A549 (cell line): ENCODE data around the gene RHBDD3. TPM values are rescaled to one million over a fixed set of nuclear protein-coding genes. Genes with fewer than 3 reads are reported as not detected.

Experiments used
- ATAC-seq, 2 experiments: fragments of 200-7000 bp in 1 of 2; fragments of >200 bp in 1 of 2; cut with Nextera tagmentation in 1 of 2; cut with Tn5 transposase in 1 of 2; 3 replicates each; pipeline versions ENCODE4 v1.8.0 to v1.9.1; 2018 to 2020; ENCODE audit warnings: mild to moderate bottlenecking in 1 of 2, moderate library complexity in 1 of 2
- CTCF ChIA-PET: fragments of 300-600 bp; sonication (Branson Sonifier 250); formaldehyde crosslinking; extraction: SDS; loops from one replicate; lab custom pipeline; 2021; ENCODE audit warnings: antibody characterized with exemption, inconsistent platforms; lab: Yijun Ruan, JAX
- POLR2A ChIA-PET: fragments of 350-600 bp; formaldehyde crosslinking; extraction: SDS; loops from one replicate; lab custom pipeline; 2021; ENCODE audit warnings: antibody characterized with exemption, inconsistent platforms; lab: Yijun Ruan, JAX
- DNase-seq, 2 experiments: peaks; one replicate each; pipeline versions ENCODE4 v3.0.0 to v3.0.0-alpha.2; 2011 to 2016; ENCODE audit warnings: low read depth in 1 of 2, low spot score in 1 of 2
- FAIRE-seq: peaks from 2 replicates; lab custom pipeline; 2011; peaks lifted over from hg19 to GRCh38; lab: Jason Lieb, UNC
- H3K27ac ChIP-seq, 2 experiments: fragments of >200 bp; sonication (Bioruptor Twin); formaldehyde crosslinking; 3 replicates each; pipeline ENCODE4 v1.5.1; 2016 to 2017
- H3K4me1 ChIP-seq: fragments of >200 bp; sonication (Bioruptor Twin); formaldehyde crosslinking; 3 replicates; pipeline ENCODE4 v1.6.1; 2016
- H3K4me2 ChIP-seq: fragments of >200 bp; sonication (Bioruptor Twin); formaldehyde crosslinking; 3 replicates; pipeline ENCODE4 v1.6.1; 2016
- H3K4me3 ChIP-seq: fragments of >200 bp; sonication (Bioruptor Twin); formaldehyde crosslinking; 3 replicates; pipeline ENCODE4 v1.5.1; 2016
- H3K9me3 ChIP-seq: fragments of >200 bp; sonication (Bioruptor Twin); formaldehyde crosslinking; 3 replicates; pipeline ENCODE4 v1.6.1; 2016
- CBX8 ChIP-seq: fragments of 200-600 bp; sonication (generic); IDR thresholded peaks from 2 replicates; pipeline ENCODE4 v1.6.1; 2016
- CEBPB ChIP-seq, 2 experiments: fragments of >200 bp in 1 of 2; sonication (Bioruptor Twin) in 1 of 2; formaldehyde crosslinking in 1 of 2; IDR thresholded peaks; 2 replicates each; pipeline ENCODE4 v1.6.1; 2012 to 2016
- CHD4 ChIP-seq: fragments of 200-600 bp; sonication (generic); IDR thresholded peaks from 2 replicates; pipeline ENCODE4 v1.6.1; 2016; ENCODE audit warnings: antibody characterized with exemption, mild to moderate bottlenecking, borderline replicate concordance
- ESRRA ChIP-seq: fragments of 150-350 bp; IDR thresholded peaks from 2 replicates; pipeline ENCODE4 v1.6.1; 2014; ENCODE audit warnings: mild to moderate bottlenecking, low read length, borderline replicate concordance
- FOXS1 ChIP-seq: fragments of 250-450 bp; sonication (Bioruptor Pico); IDR thresholded peaks from 2 replicates; pipeline ENCODE4 v1.5.0; 2020; ENCODE audit warnings: mild to moderate bottlenecking, moderate library complexity
- JUN ChIP-seq, 2 experiments: fragments of >200 bp; sonication (Bioruptor Twin); formaldehyde crosslinking; IDR thresholded peaks; 2 replicates in 1 of 2; 3 replicates in 1 of 2; pipeline ENCODE4 v1.6.1; 2016 to 2017
- JUNB ChIP-seq: fragments of >200 bp; sonication (Bioruptor Twin); formaldehyde crosslinking; IDR thresholded peaks from 2 replicates; pipeline ENCODE4 v1.6.1; 2016
- KDM1A ChIP-seq: fragments of 200-600 bp; sonication (generic); IDR thresholded peaks from 2 replicates; pipeline ENCODE4 v1.6.1; 2016; ENCODE audit warnings: low read depth, mild to moderate bottlenecking
- KDM5A ChIP-seq: fragments of 200-600 bp; sonication (generic); IDR thresholded peaks from 2 replicates; pipeline ENCODE4 v1.6.1; 2016; ENCODE audit warnings: antibody characterized with exemption, mild to moderate bottlenecking
- MYC ChIP-seq: IDR thresholded peaks from 2 replicates; pipeline ENCODE4 v1.6.1; 2012; ENCODE audit warnings: mild to moderate bottlenecking, inconsistent platforms, low read length, improper control_type of control experiment, borderline replicate concordance
- PHF8 ChIP-seq: fragments of 200-600 bp; sonication (generic); IDR thresholded peaks from 2 replicates; pipeline ENCODE4 v1.6.1; 2016; ENCODE audit warnings: low read depth, mild to moderate bottlenecking, antibody characterized with exemption, moderate library complexity, borderline replicate concordance
- RAD21 ChIP-seq, 2 experiments: fragments of >200 bp in 1 of 2; sonication (Bioruptor Twin) in 1 of 2; formaldehyde crosslinking in 1 of 2; IDR thresholded peaks in 1 of 2; conservative IDR thresholded peaks in 1 of 2; 2 replicates in 1 of 2; 3 replicates in 1 of 2; pipeline ENCODE4 v1.6.1; 2012 to 2018; ENCODE audit warnings: inconsistent platforms in 1 of 2
- RARB ChIP-seq: fragments of 250-450 bp; sonication (Bioruptor Pico); IDR thresholded peaks from 2 replicates; pipeline ENCODE4 v1.8.0; 2021; ENCODE audit warnings: mild to moderate bottlenecking, moderate library complexity
- RFX5 ChIP-seq: fragments of 450-650 bp; IDR thresholded peaks from 2 replicates; pipeline ENCODE4 v1.7.1; 2014; ENCODE audit warnings: antibody characterized with exemption, mild to moderate bottlenecking, moderate library complexity
- SREBF2 ChIP-seq: fragments of 450-650 bp; IDR thresholded peaks from 2 replicates; pipeline ENCODE4 v1.6.1; 2014; ENCODE audit warnings: mild to moderate bottlenecking, moderate library complexity
- TFCP2L1 ChIP-seq: fragments of 250-450 bp; sonication (Bioruptor Pico); IDR thresholded peaks from 2 replicates; pipeline ENCODE4 v1.5.0; 2021; ENCODE audit warnings: mild to moderate bottlenecking
- ZC3H11A ChIP-seq: fragments of 450-650 bp; IDR thresholded peaks from 2 replicates; pipeline ENCODE4 v1.6.1; 2014; ENCODE audit warnings: antibody characterized with exemption, mild to moderate bottlenecking
- ZNF302 ChIP-seq: fragments of 250-450 bp; sonication (Bioruptor Pico); IDR thresholded peaks from 2 replicates; pipeline ENCODE4 v1.9.0; 2021; ENCODE audit warnings: inconsistent platforms, mild to moderate bottlenecking, moderate library complexity
- ZSCAN20 ChIP-seq: fragments of 250-450 bp; sonication (Bioruptor Pico); IDR thresholded peaks from 2 replicates; pipeline ENCODE4 v1.8.0; 2022; ENCODE audit warnings: mild to moderate bottlenecking, moderate library complexity
- WGBS: methylation state at CpG from one replicate; pipeline ENCODE4 v1.1.6; 2017; ENCODE audit errors: missing lambda C conversion rate; 5-methylcytosine and 5-hydroxymethylcytosine counted together
- polyA plus RNA-seq, 4 experiments: library from polyadenylated mRNA; depleted of rRNA in 3 of 4; stranded (reverse); fragments of >200 nt; fragmentation: RNase III in 1 of 4; extraction: RNeasy Plus Mini Kit Qiagen cat#74134 plus additional on column Dnase treatment in 1 of 4; gene quantifications; 2 replicates in 3 of 4; 3 replicates in 1 of 4; pipeline ENCODE4 v1.2.3, GENCODE V29; 2011 to 2017
- TF ChIP-seq, protein P1 (sequence below): fragments of >200 bp; sonication (Bioruptor Twin); formaldehyde crosslinking; IDR thresholded peaks from 3 replicates; pipeline ENCODE4 v1.5.1; 2016
- TF ChIP-seq, protein P2 (sequence below): fragments of 250-450 bp; sonication (Bioruptor Pico); IDR thresholded peaks from 2 replicates; pipeline ENCODE4 v1.5.0; 2021; ENCODE audit warnings: mild to moderate bottlenecking, moderate library complexity, borderline replicate concordance

Gene RHBDD3
- polyA plus RNA-seq, 2 of the 4 experiments (the other 2 are of a cell fraction): 10.2 to 20.8 TPM

- Histone ChIP-seq H3K9me3 (no peaks in the 10 kb centered on the region), H3K4me2 (no peak overlapping the region)
- WGBS: 63% methylated on average over 11 of the region's 14 CpGs
- POLR2A ChIA-PET: no interaction called here
- TF ChIP-seq JUN (IDR thresholded peaks at IDR 0.05): no peak
- no peak for TF ChIP-seq KDM1A
- no peak for TF ChIP-seq CHD4
- TF ChIP-seq MYC: no peak
- no peak for TF ChIP-seq TFCP2L1
- TF ChIP-seq, protein P1, sequence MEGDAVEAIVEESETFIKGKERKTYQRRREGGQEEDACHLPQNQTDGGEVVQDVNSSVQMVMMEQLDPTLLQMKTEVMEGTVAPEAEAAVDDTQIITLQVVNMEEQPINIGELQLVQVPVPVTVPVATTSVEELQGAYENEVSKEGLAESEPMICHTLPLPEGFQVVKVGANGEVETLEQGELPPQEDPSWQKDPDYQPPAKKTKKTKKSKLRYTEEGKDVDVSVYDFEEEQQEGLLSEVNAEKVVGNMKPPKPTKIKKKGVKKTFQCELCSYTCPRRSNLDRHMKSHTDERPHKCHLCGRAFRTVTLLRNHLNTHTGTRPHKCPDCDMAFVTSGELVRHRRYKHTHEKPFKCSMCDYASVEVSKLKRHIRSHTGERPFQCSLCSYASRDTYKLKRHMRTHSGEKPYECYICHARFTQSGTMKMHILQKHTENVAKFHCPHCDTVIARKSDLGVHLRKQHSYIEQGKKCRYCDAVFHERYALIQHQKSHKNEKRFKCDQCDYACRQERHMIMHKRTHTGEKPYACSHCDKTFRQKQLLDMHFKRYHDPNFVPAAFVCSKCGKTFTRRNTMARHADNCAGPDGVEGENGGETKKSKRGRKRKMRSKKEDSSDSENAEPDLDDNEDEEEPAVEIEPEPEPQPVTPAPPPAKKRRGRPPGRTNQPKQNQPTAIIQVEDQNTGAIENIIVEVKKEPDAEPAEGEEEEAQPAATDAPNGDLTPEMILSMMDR: no peak
- TF ChIP-seq RFX5: no peak
- no peak for TF ChIP-seq ESRRA
- TF ChIP-seq, protein P2, sequence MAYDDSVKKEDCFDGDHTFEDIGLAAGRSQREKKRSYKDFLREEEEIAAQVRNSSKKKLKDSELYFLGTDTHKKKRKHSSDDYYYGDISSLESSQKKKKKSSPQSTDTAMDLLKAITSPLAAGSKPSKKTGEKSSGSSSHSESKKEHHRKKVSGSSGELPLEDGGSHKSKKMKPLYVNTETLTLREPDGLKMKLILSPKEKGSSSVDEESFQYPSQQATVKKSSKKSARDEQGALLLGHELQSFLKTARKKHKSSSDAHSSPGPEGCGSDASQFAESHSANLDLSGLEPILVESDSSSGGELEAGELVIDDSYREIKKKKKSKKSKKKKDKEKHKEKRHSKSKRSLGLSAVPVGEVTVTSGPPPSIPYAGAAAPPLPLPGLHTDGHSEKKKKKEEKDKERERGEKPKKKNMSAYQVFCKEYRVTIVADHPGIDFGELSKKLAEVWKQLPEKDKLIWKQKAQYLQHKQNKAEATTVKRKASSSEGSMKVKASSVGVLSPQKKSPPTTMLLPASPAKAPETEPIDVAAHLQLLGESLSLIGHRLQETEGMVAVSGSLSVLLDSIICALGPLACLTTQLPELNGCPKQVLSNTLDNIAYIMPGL: no peak
- no peak for TF ChIP-seq KDM5A
- no peak for TF ChIP-seq CBX8
- TF ChIP-seq ZSCAN20 (CRISPR knock-in tag): no peak
- TF ChIP-seq SREBF2: no peak
- no peak for TF ChIP-seq RAD21 (conservative IDR thresholded peaks at IDR 0.05 in 1 of 2, IDR thresholded peaks at IDR 0.05 in 1 of 2)
- no peak for TF ChIP-seq FOXS1 (CRISPR knock-in tag)
- TF ChIP-seq, all 56 proteins: peak for 0
- Histone ChIP-seq H3K27ac (0 out of 6 replicates have a peak overlapping the region, but pooled peaks of 1 of the 2 experiments have one; percentile 28), H3K4me1 (peaks cover 9% of the 10 kb centered on the region), H3K4me3 (no peak overlapping the region)
- FAIRE-seq (no peak), ATAC-seq (peak in 1 of 2 experiments; percentile 52; a peak in 3 of 6 replicates), DNase-seq (peak in 1 of 2 experiments; percentile 15)
- CTCF ChIA-PET: interaction anchor here (1.4 to 3.7 kb wide), 2 partner anchors 15 to 28 kb away, joined by 3 to 15 read pairs; no protein-coding TSS in a partner anchor
Observed at GRCh38 chr22:29216873-29217666, 50.7 kb downstream of the RHBDD3 start.

GRCh38 chr22:29216011-29216872, 51.5 kb downstream of the RHBDD3 start:
- FAIRE-seq (no peak), DNase-seq (no peak), ATAC-seq (peak in 1 of 2 experiments; percentile 22; a peak in 2 of 6 replicates)
- Histone ChIP-seq H3K4me2 (no peak overlapping the region), H3K9me3 (no peaks in the 10 kb centered on the region), H3K4me1 (peaks cover 9% of the 10 kb centered on the region), H3K27ac (no peak overlapping the region), H3K4me3 (no peak overlapping the region)
- 70% methylated on average over 8 of the region's 14 CpGs for WGBS
- no peak for TF ChIP-seq PHF8
- TF ChIP-seq ZNF302 (CRISPR knock-in tag): no peak
- no peak for TF ChIP-seq ZC3H11A
- no peak for TF ChIP-seq CEBPB (IDR thresholded peaks at IDR 0.05)
- no peak for TF ChIP-seq RARB (CRISPR knock-in tag)
- TF ChIP-seq JUNB: no peak
- POLR2A ChIA-PET: no interaction called here
- CTCF ChIA-PET: interaction anchor here (3.0 to 3.7 kb wide), 2 partner anchors 29 kb away, joined by 11 to 15 read pairs; no protein-coding TSS in a partner anchor
